ENCODE measurements around the gene ANKRD30A.
"Not testable (repeated sequence)": the region's sequence is repeated elsewhere in the genome, so short reads cannot be mapped to it uniquely, and the experiment has no call there.

The ANKRD30A gene, protein sequence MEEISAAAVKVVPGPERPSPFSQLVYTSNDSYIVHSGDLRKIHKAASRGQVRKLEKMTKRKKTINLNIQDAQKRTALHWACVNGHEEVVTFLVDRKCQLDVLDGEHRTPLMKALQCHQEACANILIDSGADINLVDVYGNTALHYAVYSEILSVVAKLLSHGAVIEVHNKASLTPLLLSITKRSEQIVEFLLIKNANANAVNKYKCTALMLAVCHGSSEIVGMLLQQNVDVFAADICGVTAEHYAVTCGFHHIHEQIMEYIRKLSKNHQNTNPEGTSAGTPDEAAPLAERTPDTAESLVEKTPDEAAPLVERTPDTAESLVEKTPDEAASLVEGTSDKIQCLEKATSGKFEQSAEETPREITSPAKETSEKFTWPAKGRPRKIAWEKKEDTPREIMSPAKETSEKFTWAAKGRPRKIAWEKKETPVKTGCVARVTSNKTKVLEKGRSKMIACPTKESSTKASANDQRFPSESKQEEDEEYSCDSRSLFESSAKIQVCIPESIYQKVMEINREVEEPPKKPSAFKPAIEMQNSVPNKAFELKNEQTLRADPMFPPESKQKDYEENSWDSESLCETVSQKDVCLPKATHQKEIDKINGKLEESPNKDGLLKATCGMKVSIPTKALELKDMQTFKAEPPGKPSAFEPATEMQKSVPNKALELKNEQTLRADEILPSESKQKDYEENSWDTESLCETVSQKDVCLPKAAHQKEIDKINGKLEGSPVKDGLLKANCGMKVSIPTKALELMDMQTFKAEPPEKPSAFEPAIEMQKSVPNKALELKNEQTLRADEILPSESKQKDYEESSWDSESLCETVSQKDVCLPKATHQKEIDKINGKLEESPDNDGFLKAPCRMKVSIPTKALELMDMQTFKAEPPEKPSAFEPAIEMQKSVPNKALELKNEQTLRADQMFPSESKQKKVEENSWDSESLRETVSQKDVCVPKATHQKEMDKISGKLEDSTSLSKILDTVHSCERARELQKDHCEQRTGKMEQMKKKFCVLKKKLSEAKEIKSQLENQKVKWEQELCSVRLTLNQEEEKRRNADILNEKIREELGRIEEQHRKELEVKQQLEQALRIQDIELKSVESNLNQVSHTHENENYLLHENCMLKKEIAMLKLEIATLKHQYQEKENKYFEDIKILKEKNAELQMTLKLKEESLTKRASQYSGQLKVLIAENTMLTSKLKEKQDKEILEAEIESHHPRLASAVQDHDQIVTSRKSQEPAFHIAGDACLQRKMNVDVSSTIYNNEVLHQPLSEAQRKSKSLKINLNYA (N-terminal part only)

DNA sequence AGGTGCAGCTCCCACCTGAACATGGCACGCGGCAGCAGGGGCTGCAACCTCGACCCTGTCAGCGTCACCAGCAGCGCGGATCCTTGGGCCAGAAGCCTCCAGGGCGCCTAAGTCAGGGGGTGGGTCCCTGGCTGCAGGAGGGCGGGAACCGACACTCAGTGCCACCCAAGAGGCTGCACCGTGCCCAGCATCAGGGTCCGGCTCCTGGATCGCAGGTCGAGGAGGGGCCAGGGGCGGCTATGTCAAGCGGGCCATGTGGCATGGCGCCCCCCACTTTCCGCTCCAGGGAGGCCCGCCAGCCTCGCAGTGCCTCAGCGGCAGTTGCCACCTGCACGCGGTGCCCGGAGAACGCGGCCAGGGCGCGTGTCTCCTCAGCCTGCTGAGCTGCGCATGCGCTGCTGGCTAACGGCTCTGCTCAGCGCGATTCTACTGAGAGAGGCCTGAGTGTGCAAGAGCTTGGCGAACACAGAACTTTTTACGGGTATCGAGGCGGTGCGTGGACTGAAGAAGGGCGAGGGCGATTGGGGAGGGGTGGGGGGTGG lies at the start of gene ANKRD30A:
TSS of gene ANKRD30A (plus strand) at position 408 of the 542 bp plus-strand sequence. CDS start 190 bp downstream, outside the sequence.
- Histone ChIP-seq H3K4me3 (ENCODE audit: low read length in 2 of 2) (no peak within 1 kb of the TSS), H3K9ac (ENCODE audit: low read depth in 1 of 2, low read length in 2 of 2) (no peak within 1 kb of the TSS), H3K4me1 (ENCODE audit: control insufficient read depth in 2 of 2, insufficient read depth in 2 of 2, low read length in 2 of 2) (no peaks in the 10 kb centered on the region), H3K27me3 (ENCODE audit: control insufficient read depth in 2 of 2, insufficient read depth in 2 of 2, low read length in 2 of 2) (no peaks in the 10 kb centered on the region), H3K36me3 (ENCODE audit: control insufficient read depth in 2 of 2, insufficient read depth in 2 of 2, low read length in 2 of 2) (no peaks in the 10 kb centered on the region), H3K27ac (ENCODE audit: low read depth in 2 of 2, low read length in 2 of 2) (no peak within 1 kb of the TSS), H3K9me3 (ENCODE audit: control insufficient read depth in 2 of 2, low read length in 2 of 2) (no peaks in the 10 kb centered on the region)

DNA sequence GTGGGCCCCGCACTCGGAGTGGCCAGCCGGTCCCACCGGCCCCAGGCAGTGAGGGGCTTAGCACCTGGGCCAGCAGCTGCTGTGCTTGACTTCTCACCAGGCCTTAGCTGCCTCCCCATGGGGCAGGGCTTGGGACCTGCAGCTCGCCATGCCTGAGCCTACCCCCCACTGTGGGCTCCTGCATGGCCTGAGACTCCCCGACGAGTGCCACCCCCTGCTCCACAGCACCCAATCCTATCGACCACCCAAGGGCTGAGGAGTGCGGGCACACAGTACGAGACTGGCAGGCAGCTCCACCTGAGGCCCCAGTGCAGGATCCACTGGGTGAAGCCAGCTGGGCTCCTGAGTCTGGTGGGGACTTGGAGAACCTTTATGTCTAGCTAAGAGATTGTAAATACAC lies 49.3 kb upstream of the ANKRD30A start:
- not testable (repeated sequence) for H3K9me3 ChIP-seq (ENCODE audit: control insufficient read depth in 2 of 2, low read length in 2 of 2); H3K4me1 ChIP-seq (ENCODE audit: control insufficient read depth in 2 of 2, insufficient read depth in 2 of 2, low read length in 2 of 2); H3K27me3 ChIP-seq (ENCODE audit: control insufficient read depth in 2 of 2, insufficient read depth in 2 of 2, low read length in 2 of 2); H3K9ac ChIP-seq (ENCODE audit: low read depth in 1 of 2, low read length in 2 of 2); H3K36me3 ChIP-seq (ENCODE audit: control insufficient read depth in 2 of 2, insufficient read depth in 2 of 2, low read length in 2 of 2); H3K27ac ChIP-seq (ENCODE audit: low read depth in 2 of 2, low read length in 2 of 2); H3K4me3 ChIP-seq (ENCODE audit: low read length in 2 of 2)

DNA sequence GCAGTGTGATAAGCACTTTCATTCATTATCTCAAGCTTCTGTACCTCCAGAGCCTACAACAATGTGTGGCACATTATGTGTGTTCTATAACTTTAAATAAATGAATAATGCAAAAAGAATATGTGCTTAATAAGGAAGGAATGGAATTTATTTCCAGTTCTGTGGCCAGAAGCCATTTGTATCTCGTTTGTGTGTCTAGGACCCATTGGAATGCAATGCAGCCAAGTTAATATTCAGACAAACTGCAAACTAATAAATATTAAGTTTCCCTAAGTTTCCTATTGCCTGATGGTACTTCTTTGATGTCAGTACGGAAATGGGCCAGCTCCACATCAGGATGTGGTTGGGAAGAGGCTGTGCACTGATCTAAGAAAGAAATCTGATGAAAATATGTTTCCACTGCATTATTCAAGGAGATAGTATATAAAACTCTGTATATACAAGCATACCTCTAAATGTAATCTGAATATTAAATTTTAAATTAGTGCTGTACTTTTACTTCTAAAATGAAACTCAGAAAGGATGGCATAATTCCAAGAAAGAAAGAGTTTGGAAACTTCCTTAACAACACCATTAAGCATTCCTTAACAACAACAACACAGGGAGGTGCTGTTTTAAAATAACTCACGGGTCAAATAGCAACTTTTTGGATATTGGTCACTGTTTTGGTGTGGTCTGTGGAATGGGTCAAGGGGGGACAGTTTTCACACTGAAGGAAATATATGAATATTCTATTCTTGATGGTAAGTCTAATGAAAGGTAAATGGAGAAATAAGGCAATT lies 29.4 kb upstream of the ANKRD30A start:
- H3K27me3 ChIP-seq (ENCODE audit: control insufficient read depth in 2 of 2, insufficient read depth in 2 of 2, low read length in 2 of 2), result no peaks in the 10 kb centered on the region
- H3K4me1 ChIP-seq (ENCODE audit: control insufficient read depth in 2 of 2, insufficient read depth in 2 of 2, low read length in 2 of 2), result no peaks in the 10 kb centered on the region
- H3K9me3 ChIP-seq (ENCODE audit: control insufficient read depth in 2 of 2, low read length in 2 of 2), result no peaks in the 10 kb centered on the region
- no peaks in the 10 kb centered on the region for H3K36me3 ChIP-seq (ENCODE audit: control insufficient read depth in 2 of 2, insufficient read depth in 2 of 2, low read length in 2 of 2)
- no peak overlapping the region for H3K9ac ChIP-seq (ENCODE audit: low read depth in 1 of 2, low read length in 2 of 2)
- no peak overlapping the region for H3K4me3 ChIP-seq (ENCODE audit: low read length in 2 of 2)
- H3K27ac ChIP-seq (ENCODE audit: low read depth in 2 of 2, low read length in 2 of 2), result no peak overlapping the region

DNA sequence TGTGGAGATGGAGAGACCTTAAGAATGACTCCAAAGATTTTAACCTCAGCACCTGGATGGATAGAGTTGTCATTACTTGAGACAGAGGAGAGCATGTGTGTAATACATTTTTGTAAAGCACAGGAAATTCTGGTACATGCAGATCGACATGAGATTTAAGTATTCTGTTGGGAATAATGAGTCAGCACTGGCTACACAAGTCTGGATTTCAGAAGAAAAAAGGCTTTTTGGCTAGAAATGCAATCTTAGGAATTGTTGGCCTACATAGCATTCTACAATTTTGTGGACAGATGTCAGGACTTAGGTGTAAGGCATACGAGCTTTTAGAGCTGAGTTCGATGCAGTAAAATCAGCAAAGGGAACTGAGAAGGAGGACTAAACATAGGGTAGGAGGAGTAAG lies 24.1 kb upstream of the ANKRD30A start:
- Histone ChIP-seq H3K27ac (ENCODE audit: low read depth in 2 of 2, low read length in 2 of 2) (no peak overlapping the region), H3K36me3 (ENCODE audit: control insufficient read depth in 2 of 2, insufficient read depth in 2 of 2, low read length in 2 of 2) (no peaks in the 10 kb centered on the region), H3K9ac (ENCODE audit: low read depth in 1 of 2, low read length in 2 of 2) (no peak overlapping the region), H3K4me3 (ENCODE audit: low read length in 2 of 2) (no peak overlapping the region), H3K9me3 (ENCODE audit: control insufficient read depth in 2 of 2, low read length in 2 of 2) (no peaks in the 10 kb centered on the region), H3K4me1 (ENCODE audit: control insufficient read depth in 2 of 2, insufficient read depth in 2 of 2, low read length in 2 of 2) (no peaks in the 10 kb centered on the region), H3K27me3 (ENCODE audit: control insufficient read depth in 2 of 2, insufficient read depth in 2 of 2, low read length in 2 of 2) (no peaks in the 10 kb centered on the region)

DNA sequence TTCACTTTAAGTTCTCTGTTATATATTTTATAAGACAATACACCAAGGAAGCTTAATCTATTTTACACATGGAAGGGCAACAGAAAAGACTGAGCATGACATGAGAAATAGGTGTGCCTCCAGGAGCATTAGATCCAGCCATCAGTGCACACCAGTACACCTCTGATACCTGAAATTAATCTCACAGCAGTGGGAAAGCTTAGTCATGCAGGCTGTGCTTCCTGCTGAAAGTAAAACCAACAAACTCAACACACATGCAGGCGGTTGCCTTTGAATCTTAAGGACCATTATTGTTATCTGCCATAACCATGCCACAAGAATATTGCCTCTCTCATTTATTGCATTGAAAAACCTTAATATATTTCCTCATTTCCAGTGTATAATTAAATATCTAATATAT lies 16.4 kb upstream of the ANKRD30A start:
- H3K9ac ChIP-seq (ENCODE audit: low read depth in 1 of 2, low read length in 2 of 2), result no peak overlapping the region
- H3K4me1 ChIP-seq (ENCODE audit: control insufficient read depth in 2 of 2, insufficient read depth in 2 of 2, low read length in 2 of 2), result no peaks in the 10 kb centered on the region
- no peak overlapping the region for H3K4me3 ChIP-seq (ENCODE audit: low read length in 2 of 2)

DNA sequence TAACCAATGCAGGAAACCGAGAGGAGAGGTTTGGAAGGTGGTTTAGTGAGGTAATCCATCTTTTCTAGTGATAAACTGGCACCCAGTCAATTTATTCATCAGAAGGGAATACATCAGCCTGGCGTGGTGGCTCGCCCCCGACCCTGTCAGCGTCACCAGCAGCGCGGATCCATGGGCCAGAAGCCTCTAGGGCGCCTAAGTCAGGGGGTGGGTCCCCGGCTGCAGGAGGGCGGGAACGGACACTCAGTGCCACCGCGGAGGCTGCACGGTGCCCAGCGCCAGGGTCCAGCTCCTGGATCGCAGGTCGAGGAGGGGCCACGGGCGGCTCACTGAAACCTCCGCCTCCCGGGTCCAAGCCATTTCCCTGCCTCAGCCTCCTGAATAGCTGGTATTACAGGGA lies 866 bp upstream of the ANKRD30A start:
- H3K9ac ChIP-seq (ENCODE audit: low read depth in 1 of 2, low read length in 2 of 2), result no peak overlapping the region
- no peaks in the 10 kb centered on the region for H3K9me3 ChIP-seq (ENCODE audit: control insufficient read depth in 2 of 2, low read length in 2 of 2)

More for the DNA sequence above, 16.4 kb upstream of the ANKRD30A start:
- Histone ChIP-seq H3K36me3 (ENCODE audit: control insufficient read depth in 2 of 2, insufficient read depth in 2 of 2, low read length in 2 of 2) (no peaks in the 10 kb centered on the region), H3K27me3 (ENCODE audit: control insufficient read depth in 2 of 2, insufficient read depth in 2 of 2, low read length in 2 of 2) (no peaks in the 10 kb centered on the region), H3K27ac (ENCODE audit: low read depth in 2 of 2, low read length in 2 of 2) (no peak overlapping the region), H3K9me3 (ENCODE audit: control insufficient read depth in 2 of 2, low read length in 2 of 2) (no peaks in the 10 kb centered on the region)

DNA sequence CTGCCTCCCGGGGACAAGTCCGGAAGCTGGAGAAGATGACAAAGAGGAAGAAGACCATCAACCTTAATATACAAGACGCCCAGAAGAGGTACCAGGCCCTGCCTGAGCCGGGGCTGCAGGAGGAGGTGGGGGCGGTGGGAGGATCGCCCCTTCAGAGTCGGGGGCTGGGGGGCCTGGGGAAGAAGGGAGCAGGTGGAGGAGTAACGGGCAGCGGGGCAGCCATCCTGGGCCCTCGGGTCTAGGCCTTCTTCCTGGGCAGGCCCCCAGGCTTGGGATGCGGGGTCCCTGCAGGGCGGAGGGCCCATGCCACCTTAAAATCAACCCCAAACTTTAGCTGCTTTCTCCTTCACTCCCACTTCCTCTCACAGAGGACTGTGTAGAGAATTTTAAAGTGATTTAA lies 523 bp downstream of the ANKRD30A start:
- no peak overlapping the region for H3K27ac ChIP-seq (ENCODE audit: low read depth in 2 of 2, low read length in 2 of 2)
- no peaks in the 10 kb centered on the region for H3K27me3 ChIP-seq (ENCODE audit: control insufficient read depth in 2 of 2, insufficient read depth in 2 of 2, low read length in 2 of 2)
- H3K4me3 ChIP-seq (ENCODE audit: low read length in 2 of 2), result no peak overlapping the region
- no peaks in the 10 kb centered on the region for H3K36me3 ChIP-seq (ENCODE audit: control insufficient read depth in 2 of 2, insufficient read depth in 2 of 2, low read length in 2 of 2)
- H3K9me3 ChIP-seq (ENCODE audit: control insufficient read depth in 2 of 2, low read length in 2 of 2), result no peaks in the 10 kb centered on the region
- H3K4me1 ChIP-seq (ENCODE audit: control insufficient read depth in 2 of 2, insufficient read depth in 2 of 2, low read length in 2 of 2), result no peaks in the 10 kb centered on the region
- H3K9ac ChIP-seq (ENCODE audit: low read depth in 1 of 2, low read length in 2 of 2), result no peak overlapping the region

More for the DNA sequence above, 866 bp upstream of the ANKRD30A start:
- no peak overlapping the region for H3K27ac ChIP-seq (ENCODE audit: low read depth in 2 of 2, low read length in 2 of 2)
- H3K36me3 ChIP-seq (ENCODE audit: control insufficient read depth in 2 of 2, insufficient read depth in 2 of 2, low read length in 2 of 2), result no peaks in the 10 kb centered on the region
- H3K4me3 ChIP-seq (ENCODE audit: low read length in 2 of 2), result no peak overlapping the region
- H3K4me1 ChIP-seq (ENCODE audit: control insufficient read depth in 2 of 2, insufficient read depth in 2 of 2, low read length in 2 of 2), result no peaks in the 10 kb centered on the region
- H3K27me3 ChIP-seq (ENCODE audit: control insufficient read depth in 2 of 2, insufficient read depth in 2 of 2, low read length in 2 of 2), result no peaks in the 10 kb centered on the region

DNA sequence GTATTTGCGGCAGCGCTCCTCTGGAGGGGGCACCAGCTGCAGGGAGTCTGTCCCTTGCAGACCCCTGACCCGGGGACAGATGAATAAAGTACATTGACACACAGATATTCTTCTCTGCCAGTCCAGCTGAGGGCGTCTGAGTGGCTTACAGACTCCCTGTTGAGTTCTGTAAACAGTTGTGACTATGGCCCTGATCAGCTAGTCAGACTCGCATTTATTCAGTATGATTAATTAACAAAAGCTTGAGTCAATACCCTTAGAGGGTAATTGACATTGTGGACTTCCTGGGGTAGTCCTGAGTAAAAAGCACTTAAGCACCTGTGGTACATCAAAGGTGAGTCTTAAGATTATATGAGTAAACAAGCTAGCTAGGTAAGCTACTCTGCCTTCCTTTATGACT lies 21.0 kb downstream of the ANKRD30A start:
- no peaks in the 10 kb centered on the region for H3K4me1 ChIP-seq (ENCODE audit: control insufficient read depth in 2 of 2, insufficient read depth in 2 of 2, low read length in 2 of 2)
- H3K9ac ChIP-seq (ENCODE audit: low read depth in 1 of 2, low read length in 2 of 2), result no peak overlapping the region

DNA sequence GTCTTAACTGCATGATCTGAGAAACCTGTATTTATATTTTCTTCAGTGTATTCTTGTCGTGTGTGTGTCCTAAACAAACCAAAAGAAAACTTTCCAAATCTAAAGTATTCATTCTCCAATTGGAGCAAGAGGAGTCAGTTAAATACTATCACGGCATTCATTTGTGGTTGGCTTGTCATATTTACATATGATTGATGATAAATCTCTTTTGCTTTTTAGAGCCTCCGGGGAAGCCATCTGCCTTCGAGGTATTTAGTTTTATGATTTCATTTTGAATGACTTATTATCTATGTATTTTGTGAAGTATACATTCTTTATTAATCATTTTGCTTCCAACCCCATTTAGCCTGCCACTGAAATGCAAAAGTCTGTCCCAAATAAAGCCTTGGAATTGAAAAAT lies 37.0 kb downstream of the ANKRD30A start:
- not testable (repeated sequence) for H3K27me3 ChIP-seq (ENCODE audit: control insufficient read depth in 2 of 2, insufficient read depth in 2 of 2, low read length in 2 of 2); H3K4me1 ChIP-seq (ENCODE audit: control insufficient read depth in 2 of 2, insufficient read depth in 2 of 2, low read length in 2 of 2); H3K36me3 ChIP-seq (ENCODE audit: control insufficient read depth in 2 of 2, insufficient read depth in 2 of 2, low read length in 2 of 2); H3K4me3 ChIP-seq (ENCODE audit: low read length in 2 of 2); H3K9me3 ChIP-seq (ENCODE audit: control insufficient read depth in 2 of 2, low read length in 2 of 2); H3K9ac ChIP-seq (ENCODE audit: low read depth in 1 of 2, low read length in 2 of 2); H3K27ac ChIP-seq (ENCODE audit: low read depth in 2 of 2, low read length in 2 of 2)

More for the DNA sequence above, 21.0 kb downstream of the ANKRD30A start:
- Histone ChIP-seq H3K27me3 (ENCODE audit: control insufficient read depth in 2 of 2, insufficient read depth in 2 of 2, low read length in 2 of 2) (no peaks in the 10 kb centered on the region), H3K36me3 (ENCODE audit: control insufficient read depth in 2 of 2, insufficient read depth in 2 of 2, low read length in 2 of 2) (no peaks in the 10 kb centered on the region), H3K27ac (ENCODE audit: low read depth in 2 of 2, low read length in 2 of 2) (no peak overlapping the region), H3K9me3 (ENCODE audit: control insufficient read depth in 2 of 2, low read length in 2 of 2) (no peaks in the 10 kb centered on the region), H3K4me3 (ENCODE audit: low read length in 2 of 2) (no peak overlapping the region)

All from mucosa of rectum (tissue), 2 donors.